Neural cell (in vitro differentiated cells): ENCODE measurements around the gene RABGGTA. TPM values are rescaled to one million over a fixed set of nuclear protein-coding genes. Genes with fewer than 3 reads are reported as not detected.

ENCODE experiments used
- H2AFZ ChIP-seq: fragments of 200-600, 300-800 bp; sonication (generic), shearing (Covaris generic); 2 replicates; pipeline ENCODE4 v1.6.0; 2014; ENCODE audit warnings: low read depth, mild to moderate bottlenecking, antibody characterized with exemption, low read length, moderate library complexity
- H3F3A ChIP-seq: fragments of 200-600 bp; shearing (Covaris generic); 2 replicates; pipeline ENCODE4 v1.6.1; 2016; ENCODE audit warnings: mild to moderate bottlenecking, moderate library complexity, mixed read lengths, antibody characterized with exemption, low read length; ENCODE audit not compliant: insufficient read depth, poor library complexity, severe bottlenecking
- H3K27ac ChIP-seq: fragments of 200-600, 300-800 bp; sonication (generic), shearing (Covaris generic); 2 replicates; pipeline ENCODE4 v1.5.1; 2014; ENCODE audit warnings: mild to moderate bottlenecking, low read length, moderate library complexity
- H3K27me3 ChIP-seq: fragments of 300-800, 200-600 bp; sonication (generic), shearing (Covaris generic); 2 replicates; pipeline ENCODE4 v1.6.0; 2014; ENCODE audit warnings: mild to moderate bottlenecking, low read depth, low read length, moderate library complexity; ENCODE audit not compliant: insufficient read depth
- H3K36me3 ChIP-seq: fragments of 300-800, 200-600 bp; sonication (generic), shearing (Covaris generic); 2 replicates; pipeline ENCODE4 v1.5.1; 2014; ENCODE audit warnings: mild to moderate bottlenecking, antibody characterized with exemption, low read length, moderate library complexity; ENCODE audit not compliant: insufficient read depth
- H3K4me2 ChIP-seq: fragments of 300-800, 200-600 bp; sonication (generic), shearing (Covaris generic); 2 replicates; pipeline ENCODE4 v1.6.0; 2014; ENCODE audit warnings: mild to moderate bottlenecking, low read length
- H3K4me3 ChIP-seq: fragments of 300-800, 200-600 bp; sonication (generic), shearing (Covaris generic); 2 replicates; pipeline ENCODE4 v1.5.1; 2014; ENCODE audit warnings: mild to moderate bottlenecking, low read length, moderate library complexity
- H3K79me2 ChIP-seq: fragments of 200-600 bp; shearing (Covaris generic); replicated peaks from 2 replicates; pipeline ENCODE4 v1.6.0; 2014; ENCODE audit warnings: mild to moderate bottlenecking, low read length, moderate library complexity; ENCODE audit not compliant: insufficient read depth
- H3K9ac ChIP-seq: fragments of 300-800, 200-600 bp; sonication (generic), shearing (Covaris generic); 2 replicates; pipeline ENCODE4 v1.6.1; 2016; ENCODE audit warnings: mild to moderate bottlenecking, low read length, mixed read lengths
- H3K9me2 ChIP-seq: fragments of 200-600 bp; shearing (Covaris generic); 2 replicates; pipeline ENCODE4 v1.6.1; 2016; ENCODE audit warnings: mild to moderate bottlenecking, low read length, mixed read lengths; ENCODE audit not compliant: insufficient read depth
- H3K9me3 ChIP-seq: fragments of 200-600, 300-800 bp; sonication (generic), shearing (Covaris generic); 2 replicates; pipeline ENCODE4 v1.6.1; 2016; ENCODE audit warnings: mild to moderate bottlenecking, mixed run types, low read length, moderate library complexity, mixed read lengths
- H4K20me1 ChIP-seq: fragments of 200-600 bp; shearing (Covaris generic); 2 replicates; pipeline ENCODE4 v1.6.1; 2016; ENCODE audit warnings: mild to moderate bottlenecking, mixed run types; ENCODE audit not compliant: insufficient read depth
- EP300 ChIP-seq: fragments of 450-650 bp; conservative IDR thresholded peaks from 2 replicates; pipeline ENCODE4 v1.6.1; 2014; ENCODE audit warnings: antibody characterized with exemption, mild to moderate bottlenecking, moderate library complexity; ENCODE audit not compliant: poor library complexity, severe bottlenecking
- EZH2 ChIP-seq: fragments of 200-600, 300-800 bp; shearing (Covaris generic), sonication (generic); IDR thresholded peaks from 2 replicates; pipeline ENCODE4 v1.6.1; 2014; ENCODE audit warnings: antibody characterized with exemption, low read length, borderline replicate concordance, mild to moderate bottlenecking; ENCODE audit not compliant: insufficient read depth, poor library complexity, severe bottlenecking
- MXI1 ChIP-seq: fragments of 450-650 bp; conservative IDR thresholded peaks from 2 replicates; pipeline ENCODE4 v1.6.1; 2014; ENCODE audit warnings: antibody characterized with exemption, mild to moderate bottlenecking; ENCODE audit not compliant: poor library complexity, severe bottlenecking
- POLR2AphosphoS5 ChIP-seq: IDR thresholded peaks from 2 replicates; pipeline ENCODE4 v1.6.1; 2012
- RAD21 ChIP-seq: fragments of 450-650 bp; conservative IDR thresholded peaks from 2 replicates; pipeline ENCODE4 v1.6.1; 2014; ENCODE audit warnings: antibody characterized with exemption, mild to moderate bottlenecking, moderate library complexity
- SMC3 ChIP-seq: fragments of 450-650 bp; conservative IDR thresholded peaks from 2 replicates; pipeline ENCODE4 v1.6.1; 2014; ENCODE audit warnings: antibody characterized with exemption, mild to moderate bottlenecking, moderate library complexity; ENCODE audit not compliant: poor library complexity
- TAF1 ChIP-seq: IDR thresholded peaks from 2 replicates; pipeline ENCODE4 v1.6.1; 2012; ENCODE audit warnings: low read depth
- polyA plus RNA-seq: library from polyadenylated mRNA; depleted of rRNA; stranded (reverse); fragments of >200 nt; gene quantifications from 2 replicates; pipeline ENCODE4 v1.2.3, GENCODE V29; 2014
- TF ChIP-seq, protein P1 (sequence below): IDR thresholded peaks from 2 replicates; pipeline ENCODE4 v1.6.1; 2012; ENCODE audit warnings: borderline replicate concordance
- TF ChIP-seq, protein P2 (sequence below): fragments of 450-650 bp; IDR thresholded peaks from 2 replicates; pipeline ENCODE4 v1.5.1; 2014; ENCODE audit warnings: antibody characterized with exemption, mild to moderate bottlenecking, moderate library complexity; ENCODE audit not compliant: poor library complexity, severe bottlenecking

RABGGTA gene
- polyA plus RNA-seq, 1 donor from 2014 or later = 33.2 TPM

DNA sequence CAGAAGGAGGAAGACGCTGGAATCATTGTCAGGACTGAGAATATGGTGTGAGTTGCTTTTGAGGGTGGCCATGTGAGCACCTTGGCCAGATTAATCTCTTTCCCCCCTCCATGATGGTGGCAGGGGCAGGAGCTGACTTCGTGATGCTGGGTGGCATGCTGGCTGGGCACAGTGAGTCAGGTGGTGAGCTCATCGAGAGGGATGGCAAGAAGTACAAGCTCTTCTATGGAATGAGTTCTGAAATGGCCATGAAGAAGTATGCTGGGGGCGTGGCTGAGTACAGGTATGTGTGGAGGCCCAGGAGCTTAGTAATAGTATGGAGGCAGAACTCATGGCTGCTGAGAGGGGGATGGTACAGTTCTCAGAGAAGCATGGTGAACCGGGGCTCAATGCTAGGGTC lies 33.3 kb downstream of the RABGGTA start:
- H3K27ac ChIP-seq = no peak overlapping the region
- H3K4me3 ChIP-seq = no peak overlapping the region
- no peak overlapping the region for H3K9ac ChIP-seq
- no peak overlapping the region for H2AFZ ChIP-seq
- peaks cover 29% of the 10 kb centered on the region for H3K79me2 ChIP-seq
- TF ChIP-seq POLR2AphosphoS5 (no peak), SMC3 (no peak), RAD21 (no peak), EZH2 (no peak), EP300 (no peak), MXI1 (no peak), TAF1 (no peak)
- TF ChIP-seq, protein P1, sequence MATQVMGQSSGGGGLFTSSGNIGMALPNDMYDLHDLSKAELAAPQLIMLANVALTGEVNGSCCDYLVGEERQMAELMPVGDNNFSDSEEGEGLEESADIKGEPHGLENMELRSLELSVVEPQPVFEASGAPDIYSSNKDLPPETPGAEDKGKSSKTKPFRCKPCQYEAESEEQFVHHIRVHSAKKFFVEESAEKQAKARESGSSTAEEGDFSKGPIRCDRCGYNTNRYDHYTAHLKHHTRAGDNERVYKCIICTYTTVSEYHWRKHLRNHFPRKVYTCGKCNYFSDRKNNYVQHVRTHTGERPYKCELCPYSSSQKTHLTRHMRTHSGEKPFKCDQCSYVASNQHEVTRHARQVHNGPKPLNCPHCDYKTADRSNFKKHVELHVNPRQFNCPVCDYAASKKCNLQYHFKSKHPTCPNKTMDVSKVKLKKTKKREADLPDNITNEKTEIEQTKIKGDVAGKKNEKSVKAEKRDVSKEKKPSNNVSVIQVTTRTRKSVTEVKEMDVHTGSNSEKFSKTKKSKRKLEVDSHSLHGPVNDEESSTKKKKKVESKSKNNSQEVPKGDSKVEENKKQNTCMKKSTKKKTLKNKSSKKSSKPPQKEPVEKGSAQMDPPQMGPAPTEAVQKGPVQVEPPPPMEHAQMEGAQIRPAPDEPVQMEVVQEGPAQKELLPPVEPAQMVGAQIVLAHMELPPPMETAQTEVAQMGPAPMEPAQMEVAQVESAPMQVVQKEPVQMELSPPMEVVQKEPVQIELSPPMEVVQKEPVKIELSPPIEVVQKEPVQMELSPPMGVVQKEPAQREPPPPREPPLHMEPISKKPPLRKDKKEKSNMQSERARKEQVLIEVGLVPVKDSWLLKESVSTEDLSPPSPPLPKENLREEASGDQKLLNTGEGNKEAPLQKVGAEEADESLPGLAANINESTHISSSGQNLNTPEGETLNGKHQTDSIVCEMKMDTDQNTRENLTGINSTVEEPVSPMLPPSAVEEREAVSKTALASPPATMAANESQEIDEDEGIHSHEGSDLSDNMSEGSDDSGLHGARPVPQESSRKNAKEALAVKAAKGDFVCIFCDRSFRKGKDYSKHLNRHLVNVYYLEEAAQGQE = no peak
- TF ChIP-seq, protein P2, sequence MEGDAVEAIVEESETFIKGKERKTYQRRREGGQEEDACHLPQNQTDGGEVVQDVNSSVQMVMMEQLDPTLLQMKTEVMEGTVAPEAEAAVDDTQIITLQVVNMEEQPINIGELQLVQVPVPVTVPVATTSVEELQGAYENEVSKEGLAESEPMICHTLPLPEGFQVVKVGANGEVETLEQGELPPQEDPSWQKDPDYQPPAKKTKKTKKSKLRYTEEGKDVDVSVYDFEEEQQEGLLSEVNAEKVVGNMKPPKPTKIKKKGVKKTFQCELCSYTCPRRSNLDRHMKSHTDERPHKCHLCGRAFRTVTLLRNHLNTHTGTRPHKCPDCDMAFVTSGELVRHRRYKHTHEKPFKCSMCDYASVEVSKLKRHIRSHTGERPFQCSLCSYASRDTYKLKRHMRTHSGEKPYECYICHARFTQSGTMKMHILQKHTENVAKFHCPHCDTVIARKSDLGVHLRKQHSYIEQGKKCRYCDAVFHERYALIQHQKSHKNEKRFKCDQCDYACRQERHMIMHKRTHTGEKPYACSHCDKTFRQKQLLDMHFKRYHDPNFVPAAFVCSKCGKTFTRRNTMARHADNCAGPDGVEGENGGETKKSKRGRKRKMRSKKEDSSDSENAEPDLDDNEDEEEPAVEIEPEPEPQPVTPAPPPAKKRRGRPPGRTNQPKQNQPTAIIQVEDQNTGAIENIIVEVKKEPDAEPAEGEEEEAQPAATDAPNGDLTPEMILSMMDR = no peak
- H3F3A ChIP-seq = no peaks in the 10 kb centered on the region
- H3K4me2 ChIP-seq = no peak overlapping the region
- peaks cover 5% of the 10 kb centered on the region for H4K20me1 ChIP-seq
- no peaks in the 10 kb centered on the region for H3K9me3 ChIP-seq
- no peaks in the 10 kb centered on the region for H3K27me3 ChIP-seq
- H3K9me2 ChIP-seq = no peaks in the 10 kb centered on the region
- peaks cover 16% of the 10 kb centered on the region for H3K36me3 ChIP-seq

DNA sequence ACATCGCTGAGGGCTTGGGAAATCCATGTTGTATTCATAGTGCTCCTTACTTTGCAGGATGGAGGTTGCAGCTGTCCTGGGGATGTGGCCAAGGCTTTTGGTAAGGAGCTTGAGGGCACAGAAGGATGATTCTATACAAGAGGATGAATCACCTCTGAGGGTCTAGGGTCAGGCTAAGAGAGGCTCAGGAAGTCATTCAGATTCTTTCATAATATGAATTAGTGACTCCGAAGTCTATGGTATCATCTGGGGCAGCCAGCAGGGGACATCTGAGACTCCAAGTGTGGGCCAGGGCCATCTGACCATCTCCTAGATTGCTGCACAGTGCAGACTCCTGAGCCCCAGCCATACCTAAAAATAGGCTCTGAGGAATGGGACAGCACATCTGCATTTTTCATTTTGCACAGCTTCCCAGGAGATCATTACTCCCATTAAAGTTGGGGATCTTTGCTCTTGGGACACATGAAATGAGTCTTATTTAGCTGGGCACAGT lies 33.9 kb downstream of the RABGGTA start:
- no peaks in the 10 kb centered on the region for H3K9me2 ChIP-seq
- peaks cover 5% of the 10 kb centered on the region for H4K20me1 ChIP-seq
- H3K79me2 ChIP-seq = peaks cover 31% of the 10 kb centered on the region
- H3K4me2 ChIP-seq = no peak overlapping the region
- H3K9me3 ChIP-seq = no peaks in the 10 kb centered on the region
- H2AFZ ChIP-seq = no peak overlapping the region
- H3K36me3 ChIP-seq = peaks cover 16% of the 10 kb centered on the region
- TF ChIP-seq, protein P2 = no peak
- TF ChIP-seq RAD21 = no peak
- no peak overlapping the region for H3K9ac ChIP-seq
- no peaks in the 10 kb centered on the region for H3K27me3 ChIP-seq
- no peak overlapping the region for H3K4me3 ChIP-seq
- no peak overlapping the region for H3K27ac ChIP-seq
- no peaks in the 10 kb centered on the region for H3F3A ChIP-seq
